HG02759 (cell line): ENCODE results near the gene SYTL4.

Experiments used
- ATAC-seq: cut with Tn5 transposase; IDR thresholded peaks from one replicate; pipeline ENCODE4 v1.9.1; 2021; ENCODE audit warnings: mild to moderate bottlenecking, moderate library complexity; ENCODE audit not compliant: unreplicated experiment

Gene SYTL4

GRCh38 chrX:100695991-100696390, 35.9 kb downstream of the SYTL4 start:
- ATAC-seq, result no peak

GRCh38 chrX:100695302-100695701, 36.6 kb downstream of the SYTL4 start:
- no peak for ATAC-seq

DNA sequence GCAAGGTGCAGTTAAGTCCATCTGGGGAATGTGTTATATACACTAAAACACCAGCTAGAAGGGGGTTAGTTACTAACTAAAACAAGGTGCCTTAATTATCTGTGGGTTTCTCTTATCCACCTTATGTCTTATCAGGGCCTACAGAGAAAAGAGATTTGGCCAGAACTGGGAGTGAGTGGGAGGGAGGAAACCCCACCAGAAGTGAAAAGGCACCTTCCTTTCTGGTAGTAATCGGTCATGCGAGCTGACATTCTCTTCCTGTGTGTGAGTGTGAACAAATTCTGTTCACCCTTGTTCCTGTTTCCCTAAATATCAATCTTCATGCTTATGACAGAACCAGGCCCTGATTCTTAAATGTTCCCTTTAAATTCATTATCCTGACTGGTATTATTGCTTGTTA, 44.4 kb downstream of the SYTL4 start:
- peak; percentile 76 for ATAC-seq

GRCh38 chrX:100687128-100687527, 44.8 kb downstream of the SYTL4 start:
- ATAC-seq, result peak; percentile 55

DNA sequence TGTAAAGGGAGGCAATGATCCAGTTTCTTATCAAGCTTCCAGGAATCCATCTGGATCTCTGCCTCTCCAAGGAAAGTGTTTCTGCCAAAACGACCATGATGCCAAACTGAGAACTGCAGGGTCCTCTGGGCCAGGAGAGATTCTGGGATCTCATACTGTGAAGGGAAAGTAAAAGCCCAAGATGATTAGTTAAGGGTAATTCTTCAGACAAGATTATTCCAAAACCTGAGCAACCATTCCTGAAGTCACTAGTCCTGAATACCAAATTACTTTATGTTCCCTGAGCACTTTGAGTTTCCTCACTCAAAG, 46.0 kb downstream of the SYTL4 start:
- ATAC-seq, result no peak

DNA sequence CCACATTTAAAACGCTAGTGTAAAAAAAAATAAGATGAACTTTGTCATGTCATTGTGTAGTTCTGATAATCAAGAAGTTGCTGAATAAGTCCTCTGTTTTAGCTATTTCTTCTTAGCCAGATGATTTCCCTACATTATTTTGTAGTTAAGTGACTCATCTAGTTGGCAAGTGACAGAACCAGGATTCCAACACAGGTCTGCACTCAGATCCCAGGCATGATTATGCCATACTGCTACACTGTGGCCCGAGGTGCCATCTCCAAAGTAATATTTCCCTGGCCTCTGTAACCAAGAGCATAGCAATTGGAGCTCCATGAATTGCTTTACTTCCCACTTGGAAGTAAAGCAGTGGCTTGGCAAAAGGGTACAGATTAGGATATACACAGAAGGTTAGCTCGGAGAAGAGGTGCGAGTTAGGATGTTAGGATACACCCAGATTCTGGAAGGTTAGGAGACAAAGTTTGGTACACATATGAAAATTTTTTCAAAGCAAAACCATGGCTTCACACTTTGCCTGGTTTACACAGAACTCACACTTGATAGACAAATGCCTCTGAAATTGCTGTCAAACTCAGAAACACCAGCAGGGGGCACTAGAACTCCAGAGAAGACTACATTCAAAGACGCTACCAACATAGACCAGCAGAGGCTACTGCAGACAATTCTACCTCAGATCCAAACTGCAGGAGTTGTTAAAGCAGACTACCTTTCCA, 46.5 kb downstream of the SYTL4 start:
- ATAC-seq, result peak; percentile 59

- no peak for ATAC-seq
Observed at GRCh38 chrX:100682939-100683338, 49.0 kb downstream of the SYTL4 start.

DNA sequence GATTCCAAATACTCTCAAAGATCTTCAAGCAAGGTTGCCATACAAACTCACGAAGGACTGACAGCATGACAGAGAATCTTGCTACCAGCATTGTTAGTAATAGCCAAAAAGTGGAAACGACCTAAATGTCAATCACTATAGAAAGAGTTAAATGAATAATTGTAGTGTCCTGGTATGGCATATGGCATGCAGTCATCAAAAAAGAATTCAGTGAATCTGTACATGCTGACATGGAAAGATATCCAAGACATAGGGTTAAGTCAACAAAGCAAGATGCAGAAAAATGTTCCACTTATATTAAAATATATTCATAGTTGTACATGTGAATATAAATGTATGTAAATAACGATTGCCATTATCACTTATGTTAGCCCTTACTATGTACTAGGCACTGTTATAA, 50.3 kb downstream of the SYTL4 start:
- no peak for ATAC-seq

DNA sequence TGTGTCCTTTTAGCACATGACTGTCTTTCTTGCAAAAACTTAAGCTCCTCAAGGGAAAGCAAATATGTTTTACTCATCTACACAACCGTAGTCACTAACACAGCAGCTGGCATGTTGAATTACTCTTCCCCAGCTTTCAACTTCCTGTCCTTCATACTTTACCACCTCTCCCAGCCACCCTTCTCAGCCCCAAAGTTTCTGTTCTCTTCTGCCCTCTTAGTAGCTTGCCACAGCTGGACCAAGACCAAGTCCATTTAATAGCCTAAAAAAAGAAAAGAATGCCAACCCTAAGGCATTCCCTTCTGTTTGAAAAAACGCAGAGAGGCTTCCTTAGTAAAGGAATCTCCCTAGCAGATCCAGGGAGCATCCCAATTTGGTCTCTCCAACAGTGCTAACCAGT, 51.2 kb downstream of the SYTL4 start:
- no peak for ATAC-seq

- no peak for ATAC-seq
Observed at GRCh38 chrX:100677611-100678181, 54.2 kb downstream of the SYTL4 start.

GRCh38 chrX:100674705-100675104, 57.2 kb downstream of the SYTL4 start:
- peak; percentile 51 for ATAC-seq

DNA sequence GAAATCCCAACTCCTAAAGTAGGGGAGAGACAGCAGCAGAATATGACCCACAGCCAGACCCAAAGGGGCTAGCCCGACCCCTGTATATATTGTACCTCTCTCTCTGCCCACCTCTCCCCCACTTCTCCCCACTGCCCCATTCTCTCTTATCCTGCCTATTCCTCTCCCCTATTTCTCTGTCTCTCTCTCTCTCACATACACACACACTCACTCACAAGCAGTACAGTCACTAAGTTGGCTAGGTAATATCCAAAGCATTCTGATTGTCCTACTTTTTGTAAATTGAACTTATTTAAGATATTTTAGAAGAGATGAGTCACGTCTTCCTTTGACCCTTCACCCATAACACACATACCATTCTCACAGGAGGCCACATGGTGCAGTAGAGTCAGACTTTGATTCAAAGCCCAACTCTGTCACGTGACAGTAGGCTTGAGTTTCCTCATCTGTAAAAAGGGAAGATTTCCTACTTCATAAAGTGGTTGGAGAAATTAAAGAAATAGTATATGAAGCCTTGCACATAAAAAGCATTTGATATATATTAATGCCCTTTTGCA, 58.4 kb downstream of the SYTL4 start:
- no peak for ATAC-seq

DNA sequence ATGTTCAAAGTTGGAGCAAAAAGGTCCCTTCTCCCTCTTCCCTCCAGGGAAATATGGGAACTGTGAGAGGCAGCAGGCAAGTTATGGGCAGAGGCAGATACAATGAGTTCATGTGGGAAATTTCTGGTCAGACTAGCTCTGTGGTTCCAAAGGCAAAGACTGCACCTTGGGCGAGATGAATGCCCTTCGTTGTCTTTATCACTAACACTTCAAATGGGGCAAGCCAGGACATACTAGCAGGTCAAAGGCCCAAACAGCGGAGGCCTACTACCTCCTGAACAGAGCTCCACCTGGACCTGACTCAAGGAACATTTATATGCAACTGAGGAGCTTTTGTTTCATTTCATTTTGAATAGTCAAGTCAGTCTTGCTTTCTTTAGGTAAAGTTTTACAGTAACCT, 59.0 kb downstream of the SYTL4 start:
- ATAC-seq, result no peak

GRCh38 chrX:100663642-100664041, 68.3 kb downstream of the SYTL4 start:
- no peak for ATAC-seq

- no peak for ATAC-seq
Observed at GRCh38 chrX:100662796-100663195, 69.1 kb downstream of the SYTL4 start.

GRCh38 chrX:100662170-100662569, 69.8 kb downstream of the SYTL4 start:
- no peak for ATAC-seq

- ATAC-seq, result no peak
Observed at GRCh38 chrX:100659431-100660137, 72.3 kb downstream of the SYTL4 start.

- ATAC-seq, result no peak
Observed at GRCh38 chrX:100658941-100659381, 73.0 kb downstream of the SYTL4 start.

- no peak for ATAC-seq
Observed at GRCh38 chrX:100654261-100654660, 77.7 kb downstream of the SYTL4 start.

DNA sequence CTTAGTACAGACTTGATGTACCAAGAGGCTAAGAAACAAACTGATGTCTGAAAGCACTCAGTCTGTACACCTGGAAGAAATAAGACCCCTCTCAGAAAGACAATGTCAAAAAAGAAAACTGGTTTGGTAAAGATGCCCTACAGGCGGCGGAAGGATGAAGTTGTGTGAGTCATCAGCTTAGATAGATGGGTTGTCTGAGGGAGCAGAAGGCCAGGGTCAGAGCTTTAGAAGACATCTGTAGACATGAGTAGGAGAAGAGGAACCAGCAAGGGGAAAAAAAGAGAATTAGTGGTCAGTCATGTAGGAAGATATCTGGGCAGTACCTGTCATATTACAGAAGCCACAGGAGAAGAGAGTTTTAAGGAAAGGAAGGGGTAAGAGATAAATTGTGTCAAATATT, 79.7 kb downstream of the SYTL4 start:
- ATAC-seq, result no peak

GRCh38 chrX:100650841-100651240, 81.1 kb downstream of the SYTL4 start:
- no peak for ATAC-seq
